WTC11 (cell line): ENCODE measurements around the gene C1orf232. TPM values are rescaled to one million over a fixed set of nuclear protein-coding genes. Genes with fewer than 3 reads are reported as not detected.

ENCODE experiments used
- ATAC-seq: fragments of 200-7000 bp; cut with Tn5 transposase; 2 replicates; pipeline ENCODE4 v1.10.0; 2021; ENCODE audit warnings: mild to moderate bottlenecking, moderate library complexity
- Bru-seq: library from RNA; stranded (reverse); fragments of 400-500 nt; gene quantifications from one replicate; lab custom pipeline; 2021; lab: Mats Ljungman, UMichigan
- CTCF ChIA-PET: fragments of 300-600 bp; sonication (Branson Sonifier 250); formaldehyde crosslinking; loops from one replicate; lab custom pipeline; 2021; ENCODE audit warnings: antibody characterized with exemption; lab: Charles Lee
- POLR2A ChIA-PET: fragments of 350-600 bp; sonication (Branson Sonifier 250); formaldehyde crosslinking; loops from one replicate; lab custom pipeline; 2021; ENCODE audit warnings: antibody characterized with exemption; lab: Charles Lee
- DNase-seq: peaks from one replicate; pipeline ENCODE4 v3.0.0; 2021; ENCODE audit warnings: low spot score
- H3K27ac Mint-ChIP-seq: 2 replicates; pipeline ENCODE4 v1.8.0; 2021; ENCODE audit warnings: mixed read lengths
- H3K27me3 Mint-ChIP-seq: 2 replicates; pipeline ENCODE4 v1.8.0; 2021; ENCODE audit warnings: low read depth, mild to moderate bottlenecking, moderate library complexity, mixed read lengths
- H3K36me3 Mint-ChIP-seq: 2 replicates; pipeline ENCODE4 v1.8.0; 2021; ENCODE audit warnings: mixed read lengths
- H3K4me1 Mint-ChIP-seq: 2 replicates; pipeline ENCODE4 v1.8.0; 2022; ENCODE audit warnings: mixed read lengths
- H3K4me3 Mint-ChIP-seq: 2 replicates; pipeline ENCODE4 v1.8.0; 2021; ENCODE audit warnings: mild to moderate bottlenecking, moderate library complexity, mixed read lengths
- H3K9me3 Mint-ChIP-seq: 2 replicates; pipeline ENCODE4 v1.8.0; 2021; ENCODE audit warnings: mixed read lengths
- AFF4 ChIP-seq: sonication (generic); formaldehyde crosslinking; IDR thresholded peaks from 2 replicates; pipeline ENCODE4 v1.8.1; 2023; ENCODE audit warnings: mild to moderate bottlenecking, missing genetic modification reagents, borderline replicate concordance
- ATF3 ChIP-seq: sonication (generic); formaldehyde crosslinking; conservative IDR thresholded peaks from 2 replicates; pipeline ENCODE4 v1.8.1; 2022; ENCODE audit warnings: mild to moderate bottlenecking, missing genetic modification reagents
- IRF2 ChIP-seq: sonication (generic); formaldehyde crosslinking; IDR thresholded peaks from 2 replicates; pipeline ENCODE4 v1.8.0; 2022; ENCODE audit warnings: low read depth, missing genetic modification reagents, borderline replicate concordance
- NR1H2 ChIP-seq: sonication (generic); formaldehyde crosslinking; IDR thresholded peaks from 2 replicates; pipeline ENCODE4 v1.9.0; 2021; ENCODE audit warnings: mild to moderate bottlenecking, moderate library complexity, missing genetic modification reagents
- ZBTB21 ChIP-seq: sonication (generic); formaldehyde crosslinking; IDR thresholded peaks from 2 replicates; pipeline ENCODE4 v1.8.1; 2023; ENCODE audit warnings: mild to moderate bottlenecking, missing genetic modification reagents, borderline replicate concordance
- ZNF138 ChIP-seq: sonication (generic); formaldehyde crosslinking; conservative IDR thresholded peaks from 2 replicates; pipeline ENCODE4 v1.8.1; 2022; ENCODE audit warnings: mild to moderate bottlenecking, moderate library complexity, missing genetic modification reagents
- ZNF281 ChIP-seq: sonication (generic); formaldehyde crosslinking; IDR thresholded peaks from 2 replicates; pipeline ENCODE4 v1.8.0; 2023; ENCODE audit warnings: mild to moderate bottlenecking, missing genetic modification reagents
- ZNF317 ChIP-seq: sonication (generic); formaldehyde crosslinking; IDR thresholded peaks from 2 replicates; pipeline ENCODE4 v1.8.1; 2023; ENCODE audit warnings: low read depth, mild to moderate bottlenecking, moderate library complexity, missing genetic modification reagents, borderline replicate concordance
- long read RNA-seq, 3 experiments: library from RNA in 1 of 3; library from capped mRNA in 1 of 3; library from polyadenylated mRNA in 1 of 3; unstranded in 2 of 3; stranded (forward) in 1 of 3; transcript quantifications; one replicate each; pipeline ENCODE4 v2.0.0, GENCODE V29; 2021
- total RNA-seq: library from RNA; stranded (reverse); gene quantifications from 3 replicates; pipeline ENCODE4 v1.2.3, GENCODE V29; 2021
- TF ChIP-seq, protein P1 (sequence below): fragments of 250-450 bp; sonication (Bioruptor Pico); IDR thresholded peaks from 2 replicates; pipeline ENCODE4 v1.9.0; 2021; ENCODE audit warnings: moderate library complexity, mild to moderate bottlenecking, inconsistent platforms, borderline replicate concordance

The C1orf232 gene
- not detected in 3 replicates for total RNA-seq
- Bru-seq, nascent RNA: percentile 8 among the genes with signal in this experiment
- long read RNA-seq, experiment 1: 0 reads
- long read RNA-seq, experiment 2, partial matches to known transcripts: 1 of 1 reads
- long read RNA-seq, experiment 2, other reads (novel, unspliced or antisense): 0 of 1 reads
- long read RNA-seq, experiment 3: 0 reads

GRCh38 chr1:26168410-26169197 is at the start of gene C1orf232:
TSS of gene C1orf232 (minus strand) at chr1:26168963. CDS start at chr1:26168499, 464 bp downstream.
- Mint-ChIP-seq H3K4me1 (peaks cover 37% of the 10 kb centered on the region), H3K36me3 (no peaks in the 10 kb centered on the region), H3K27ac (peak within 1 kb of the TSS; percentile 65; the same call in 1 of the 2 replicates), H3K9me3 (no peaks in the 10 kb centered on the region), H3K27me3 (peaks cover 25% of the 10 kb centered on the region), H3K4me3 (peak within 1 kb of the TSS; percentile 85)
- DNase-seq (no peak), ATAC-seq (no peak)
- no peak for TF ChIP-seq NR1H2 (CRISPR knock-in tag)
- no peak for TF ChIP-seq ZNF138 (CRISPR knock-in tag)
- TF ChIP-seq ZNF281 (CRISPR knock-in tag): no peak
- TF ChIP-seq IRF2 (CRISPR knock-in tag): no peak
- TF ChIP-seq AFF4 (CRISPR knock-in tag): no peak
- no peak for TF ChIP-seq ZNF317 (CRISPR knock-in tag)
- TF ChIP-seq, protein P1, sequence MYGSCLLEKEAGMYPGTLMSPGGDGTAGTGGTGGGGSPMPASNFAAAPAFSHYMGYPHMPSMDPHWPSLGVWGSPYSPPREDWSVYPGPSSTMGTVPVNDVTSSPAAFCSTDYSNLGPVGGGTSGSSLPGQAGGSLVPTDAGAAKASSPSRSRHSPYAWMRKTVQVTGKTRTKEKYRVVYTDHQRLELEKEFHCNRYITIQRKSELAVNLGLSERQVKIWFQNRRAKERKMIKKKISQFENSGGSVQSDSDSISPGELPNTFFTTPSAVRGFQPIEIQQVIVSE (CRISPR knock-in tag): no peak
- no peak for TF ChIP-seq ZBTB21 (CRISPR knock-in tag)
- no peak for TF ChIP-seq ATF3
- POLR2A ChIA-PET: interaction anchor here (1.8 kb wide), 1 partner anchor 12 kb away, joined by 7 read pairs; no protein-coding TSS in a partner anchor
- CTCF ChIA-PET: interaction anchor here (1.0 to 4.0 kb wide), 10 partner anchors 13 to 249 kb away, joined by 3 to 61 read pairs (median 12); partner anchors contain the start of genes CATSPER4 and CEP85

- no peak for ATAC-seq
- no peak overlapping the region for H3K4me3 Mint-ChIP-seq
- H3K27ac Mint-ChIP-seq: no peak overlapping the region
- no peaks in the 10 kb centered on the region for H3K9me3 Mint-ChIP-seq
- CTCF ChIA-PET: interaction anchor here (0.7 to 2.2 kb wide), 2 partner anchors 19 to 25 kb away, joined by 4 to 11 read pairs; partner anchors contain the start of genes CATSPER4 and CEP85
- POLR2A ChIA-PET: interaction anchor here (1.0 kb wide), 1 partner anchor 10 kb away, joined by 3 read pairs; no protein-coding TSS in a partner anchor
- H3K36me3 Mint-ChIP-seq: no peaks in the 10 kb centered on the region
- H3K27me3 Mint-ChIP-seq: no peaks in the 10 kb centered on the region
- DNase-seq: no peak
- peaks cover 3% of the 10 kb centered on the region for H3K4me1 Mint-ChIP-seq
- TF ChIP-seq ZNF281 (CRISPR knock-in tag) (no peak), NR1H2 (CRISPR knock-in tag) (no peak)
Measured at GRCh38 chr1:26215246-26215645, 46.5 kb upstream of the C1orf232 start.
